Liver (tissue), 9 donors: ENCODE data around the gene CLEC4G. TPM values are rescaled to one million over a fixed set of nuclear protein-coding genes. Genes with fewer than 3 reads are reported as not detected.

Source experiments
- DNase-seq: peaks from one replicate; pipeline ENCODE4 v3.0.0-alpha.2; 2017; ENCODE audit warnings: low spot score
- H3K27ac ChIP-seq, 2 donors: one replicate each; pipeline ENCODE4 v1.7.0; 2013; ENCODE audit warnings: inconsistent platforms in 2 of 2, low read length in 2 of 2, control low read depth in 1 of 2, low read depth in 1 of 2, mild to moderate bottlenecking in 1 of 2
- H3K27me3 ChIP-seq, 4 donors: one replicate each; pipeline versions ENCODE4 v1.6.1 to v1.7.0; 2013; ENCODE audit warnings: low read length in 3 of 4, inconsistent platforms in 1 of 4, mild to moderate bottlenecking in 1 of 4, moderate library complexity in 1 of 4; ENCODE audit not compliant: control insufficient read depth in 4 of 4, insufficient read depth in 4 of 4
- H3K36me3 ChIP-seq, 4 donors: one replicate each; pipeline versions ENCODE4 v1.6.1 to v1.7.0; 2013; ENCODE audit warnings: low read length in 3 of 4, mild to moderate bottlenecking in 3 of 4, low read depth in 1 of 4, moderate library complexity in 1 of 4; ENCODE audit not compliant: control insufficient read depth in 4 of 4, insufficient read depth in 3 of 4
- H3K4me1 ChIP-seq, 4 donors: one replicate each; pipeline versions ENCODE4 v1.6.1 to v1.7.0; 2013; ENCODE audit warnings: low read length in 3 of 4, mild to moderate bottlenecking in 3 of 4, moderate library complexity in 1 of 4; ENCODE audit not compliant: control insufficient read depth in 4 of 4, insufficient read depth in 4 of 4
- H3K4me3 ChIP-seq, 3 donors: one replicate each; pipeline versions ENCODE4 v1.6.1 to v1.7.0; 2013; ENCODE audit warnings: low read length in 3 of 3, control low read depth in 1 of 3, low read depth in 1 of 3, mild to moderate bottlenecking in 1 of 3
- H3K9ac ChIP-seq, 2 donors: one replicate each; pipeline ENCODE4 v1.7.0; 2013; ENCODE audit warnings: low read length in 2 of 2, mild to moderate bottlenecking in 2 of 2, moderate library complexity in 2 of 2, control low read depth in 1 of 2, low read depth in 1 of 2
- H3K9me3 ChIP-seq, 4 donors: one replicate each; pipeline versions ENCODE4 v1.6.1 to v1.7.0; 2013; ENCODE audit warnings: low read length in 3 of 4; ENCODE audit not compliant: control insufficient read depth in 4 of 4
- EGR1 ChIP-seq, 2 donors: IDR thresholded peaks; 2 replicates each; pipeline ENCODE4 v1.6.1; 2016 to 2018; ENCODE audit warnings: antibody characterized with exemption in 2 of 2, low read depth in 2 of 2
- FOXA1 ChIP-seq: IDR thresholded peaks from 2 replicates; pipeline ENCODE4 v1.6.1; 2016; ENCODE audit warnings: antibody characterized with exemption
- FOXA2 ChIP-seq: IDR thresholded peaks from 2 replicates; pipeline ENCODE4 v1.6.1; 2016; ENCODE audit warnings: antibody characterized with exemption
- GABPA ChIP-seq, 2 donors: IDR thresholded peaks in 1 of 2; conservative IDR thresholded peaks in 1 of 2; 2 replicates each; pipeline ENCODE4 v1.6.1; 2016; ENCODE audit warnings: antibody characterized with exemption in 2 of 2, mild to moderate bottlenecking in 1 of 2, moderate library complexity in 1 of 2
- HNF4A ChIP-seq, 2 donors: conservative IDR thresholded peaks; 2 replicates each; pipeline ENCODE4 v1.6.1; 2016; ENCODE audit warnings: antibody characterized with exemption in 2 of 2, mild to moderate bottlenecking in 2 of 2
- HNF4G ChIP-seq: IDR thresholded peaks from 2 replicates; pipeline ENCODE4 v1.6.1; 2016; ENCODE audit warnings: antibody characterized with exemption
- JUND ChIP-seq, 2 donors: IDR thresholded peaks; 2 replicates each; pipeline ENCODE4 v1.6.1; 2016; ENCODE audit warnings: antibody characterized with exemption in 2 of 2
- NR2F2 ChIP-seq: IDR thresholded peaks from 2 replicates; pipeline ENCODE4 v1.6.1; 2016; ENCODE audit warnings: antibody characterized with exemption
- RAD21 ChIP-seq, 2 donors: IDR thresholded peaks; 2 replicates each; pipeline ENCODE4 v1.6.1; 2016; ENCODE audit warnings: antibody characterized with exemption in 2 of 2, mild to moderate bottlenecking in 2 of 2
- RXRA ChIP-seq, 2 donors: IDR thresholded peaks; 2 replicates each; pipeline ENCODE4 v1.6.1; 2017 to 2018; ENCODE audit warnings: antibody characterized with exemption in 2 of 2, mild to moderate bottlenecking in 1 of 2
- SP1 ChIP-seq: IDR thresholded peaks from 2 replicates; pipeline ENCODE4 v1.6.1; 2018; ENCODE audit warnings: antibody characterized with exemption, mild to moderate bottlenecking
- TAF1 ChIP-seq: conservative IDR thresholded peaks from 2 replicates; pipeline ENCODE4 v1.6.1; 2016; ENCODE audit warnings: antibody characterized with exemption, mild to moderate bottlenecking
- YY1 ChIP-seq: IDR thresholded peaks from 2 replicates; pipeline ENCODE4 v1.6.1; 2016; ENCODE audit warnings: antibody characterized with exemption, mild to moderate bottlenecking
- WGBS: extraction: QIAGEN DNeasy Blood & Tissue Kit; methylation state at CpG from one replicate; pipeline ENCODE4 v1.1.7; 2013; 5-methylcytosine and 5-hydroxymethylcytosine counted together
- polyA plus RNA-seq, 2 donors: library from polyadenylated mRNA; stranded (reverse) in 1 of 2; unstranded in 1 of 2; fragments of 200-250 nt in 1 of 2; fragments of >200 nt in 1 of 2; fragmentation: Nextera tagmentation in 1 of 2; extraction: Ambion mirVana in 1 of 2; gene quantifications; one replicate each; pipeline versions ENCODE4 v1.2.1 to v1.2.3, GENCODE V29; 2013 to 2015
- total RNA-seq, 2 donors: library from RNA; depleted of rRNA; stranded (reverse); fragments of >200 nt; gene quantifications; one replicate each; pipeline ENCODE4 v1.2.3, GENCODE V29; 2014
- TF ChIP-seq, protein P1 (sequence below): IDR thresholded peaks from 2 replicates; pipeline ENCODE4 v1.6.1; 2016; ENCODE audit warnings: antibody characterized with exemption
- TF ChIP-seq, protein P2 (sequence below): IDR thresholded peaks from 2 replicates; pipeline ENCODE4 v1.6.1; 2016; ENCODE audit warnings: antibody characterized with exemption
- TF ChIP-seq, protein P3 (sequence below): fragments of 150-350 bp; IDR thresholded peaks from 2 replicates; pipeline ENCODE4 v1.5.1; 2017; ENCODE audit warnings: improper control_type of control experiment, low read depth, low read length; ENCODE audit not compliant: missing input control
- TF ChIP-seq, protein P4 (sequence below): IDR thresholded peaks from 2 replicates; pipeline ENCODE4 v1.6.1; 2016; ENCODE audit warnings: antibody characterized with exemption, mild to moderate bottlenecking
- TF ChIP-seq, protein P5 (sequence below): IDR thresholded peaks from 2 replicates; pipeline ENCODE4 v1.6.1; 2016; ENCODE audit warnings: antibody characterized with exemption
- donor health status: healthy.
- donor health status: healthy.
- donor health status: healthy.
- donor health status: healthy.
- donor health status: healthy.

Gene CLEC4G
- total and polyA plus RNA-seq, 4 donors: 7.7 to 69.0 (median 45.6) TPM

DNA sequence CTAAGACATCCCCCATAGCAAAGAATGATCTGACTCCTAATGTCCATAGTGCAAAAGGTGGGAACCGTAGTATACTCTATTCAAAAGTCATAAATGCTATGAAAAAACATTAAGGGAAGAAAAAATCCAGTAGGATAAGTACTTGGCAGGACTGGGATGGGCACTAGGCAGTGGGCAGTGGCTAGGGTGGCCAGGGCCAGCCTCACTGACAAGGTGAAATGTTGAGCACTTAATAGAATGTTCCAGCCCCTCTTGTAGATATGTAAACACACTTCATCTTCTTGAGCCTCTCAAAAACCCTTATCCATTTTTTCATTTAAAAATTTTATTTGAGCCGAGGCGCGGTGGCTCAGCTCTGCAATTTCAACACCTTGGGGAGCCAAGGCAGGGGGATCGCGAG, 1.5 kb upstream of the CLEC4G start:
- Histone ChIP-seq H3K4me1 (peaks cover 0 to 2% (median 0%) of the 10 kb centered on the region in 4 donors), H3K27ac (no peak overlapping the region), H3K9me3 (no peaks in the 10 kb centered on the region), H3K27me3 (peaks cover 0 to 4% (median 2%) of the 10 kb centered on the region in 4 donors), H3K36me3 (no peaks in the 10 kb centered on the region), H3K9ac (no peak overlapping the region), H3K4me3 (no peak overlapping the region)
- no peak for TF ChIP-seq FOXA1
- no peak for TF ChIP-seq SP1
- TF ChIP-seq GABPA (IDR thresholded peaks at IDR 0.05 in 1 of 2, conservative IDR thresholded peaks at IDR 0.05 in 1 of 2): no peak
- TF ChIP-seq EGR1 (IDR thresholded peaks at IDR 0.05; ENCODE audit: low read depth in 2 of 2): no peak
- TF ChIP-seq, protein P1, sequence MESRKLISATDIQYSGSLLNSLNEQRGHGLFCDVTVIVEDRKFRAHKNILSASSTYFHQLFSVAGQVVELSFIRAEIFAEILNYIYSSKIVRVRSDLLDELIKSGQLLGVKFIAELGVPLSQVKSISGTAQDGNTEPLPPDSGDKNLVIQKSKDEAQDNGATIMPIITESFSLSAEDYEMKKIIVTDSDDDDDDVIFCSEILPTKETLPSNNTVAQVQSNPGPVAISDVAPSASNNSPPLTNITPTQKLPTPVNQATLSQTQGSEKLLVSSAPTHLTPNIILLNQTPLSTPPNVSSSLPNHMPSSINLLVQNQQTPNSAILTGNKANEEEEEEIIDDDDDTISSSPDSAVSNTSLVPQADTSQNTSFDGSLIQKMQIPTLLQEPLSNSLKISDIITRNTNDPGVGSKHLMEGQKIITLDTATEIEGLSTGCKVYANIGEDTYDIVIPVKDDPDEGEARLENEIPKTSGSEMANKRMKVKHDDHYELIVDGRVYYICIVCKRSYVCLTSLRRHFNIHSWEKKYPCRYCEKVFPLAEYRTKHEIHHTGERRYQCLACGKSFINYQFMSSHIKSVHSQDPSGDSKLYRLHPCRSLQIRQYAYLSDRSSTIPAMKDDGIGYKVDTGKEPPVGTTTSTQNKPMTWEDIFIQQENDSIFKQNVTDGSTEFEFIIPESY: no peak
- TF ChIP-seq, protein P2, sequence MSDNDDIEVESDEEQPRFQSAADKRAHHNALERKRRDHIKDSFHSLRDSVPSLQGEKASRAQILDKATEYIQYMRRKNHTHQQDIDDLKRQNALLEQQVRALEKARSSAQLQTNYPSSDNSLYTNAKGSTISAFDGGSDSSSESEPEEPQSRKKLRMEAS: no peak
- TF ChIP-seq NR2F2: no peak
- TF ChIP-seq, protein P3, sequence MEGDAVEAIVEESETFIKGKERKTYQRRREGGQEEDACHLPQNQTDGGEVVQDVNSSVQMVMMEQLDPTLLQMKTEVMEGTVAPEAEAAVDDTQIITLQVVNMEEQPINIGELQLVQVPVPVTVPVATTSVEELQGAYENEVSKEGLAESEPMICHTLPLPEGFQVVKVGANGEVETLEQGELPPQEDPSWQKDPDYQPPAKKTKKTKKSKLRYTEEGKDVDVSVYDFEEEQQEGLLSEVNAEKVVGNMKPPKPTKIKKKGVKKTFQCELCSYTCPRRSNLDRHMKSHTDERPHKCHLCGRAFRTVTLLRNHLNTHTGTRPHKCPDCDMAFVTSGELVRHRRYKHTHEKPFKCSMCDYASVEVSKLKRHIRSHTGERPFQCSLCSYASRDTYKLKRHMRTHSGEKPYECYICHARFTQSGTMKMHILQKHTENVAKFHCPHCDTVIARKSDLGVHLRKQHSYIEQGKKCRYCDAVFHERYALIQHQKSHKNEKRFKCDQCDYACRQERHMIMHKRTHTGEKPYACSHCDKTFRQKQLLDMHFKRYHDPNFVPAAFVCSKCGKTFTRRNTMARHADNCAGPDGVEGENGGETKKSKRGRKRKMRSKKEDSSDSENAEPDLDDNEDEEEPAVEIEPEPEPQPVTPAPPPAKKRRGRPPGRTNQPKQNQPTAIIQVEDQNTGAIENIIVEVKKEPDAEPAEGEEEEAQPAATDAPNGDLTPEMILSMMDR: no peak
- TF ChIP-seq, protein P4, sequence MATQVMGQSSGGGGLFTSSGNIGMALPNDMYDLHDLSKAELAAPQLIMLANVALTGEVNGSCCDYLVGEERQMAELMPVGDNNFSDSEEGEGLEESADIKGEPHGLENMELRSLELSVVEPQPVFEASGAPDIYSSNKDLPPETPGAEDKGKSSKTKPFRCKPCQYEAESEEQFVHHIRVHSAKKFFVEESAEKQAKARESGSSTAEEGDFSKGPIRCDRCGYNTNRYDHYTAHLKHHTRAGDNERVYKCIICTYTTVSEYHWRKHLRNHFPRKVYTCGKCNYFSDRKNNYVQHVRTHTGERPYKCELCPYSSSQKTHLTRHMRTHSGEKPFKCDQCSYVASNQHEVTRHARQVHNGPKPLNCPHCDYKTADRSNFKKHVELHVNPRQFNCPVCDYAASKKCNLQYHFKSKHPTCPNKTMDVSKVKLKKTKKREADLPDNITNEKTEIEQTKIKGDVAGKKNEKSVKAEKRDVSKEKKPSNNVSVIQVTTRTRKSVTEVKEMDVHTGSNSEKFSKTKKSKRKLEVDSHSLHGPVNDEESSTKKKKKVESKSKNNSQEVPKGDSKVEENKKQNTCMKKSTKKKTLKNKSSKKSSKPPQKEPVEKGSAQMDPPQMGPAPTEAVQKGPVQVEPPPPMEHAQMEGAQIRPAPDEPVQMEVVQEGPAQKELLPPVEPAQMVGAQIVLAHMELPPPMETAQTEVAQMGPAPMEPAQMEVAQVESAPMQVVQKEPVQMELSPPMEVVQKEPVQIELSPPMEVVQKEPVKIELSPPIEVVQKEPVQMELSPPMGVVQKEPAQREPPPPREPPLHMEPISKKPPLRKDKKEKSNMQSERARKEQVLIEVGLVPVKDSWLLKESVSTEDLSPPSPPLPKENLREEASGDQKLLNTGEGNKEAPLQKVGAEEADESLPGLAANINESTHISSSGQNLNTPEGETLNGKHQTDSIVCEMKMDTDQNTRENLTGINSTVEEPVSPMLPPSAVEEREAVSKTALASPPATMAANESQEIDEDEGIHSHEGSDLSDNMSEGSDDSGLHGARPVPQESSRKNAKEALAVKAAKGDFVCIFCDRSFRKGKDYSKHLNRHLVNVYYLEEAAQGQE: no peak
- no peak for TF ChIP-seq HNF4A (conservative IDR thresholded peaks at IDR 0.05)
- TF ChIP-seq RXRA (IDR thresholded peaks at IDR 0.05): no peak
- TF ChIP-seq YY1: no peak
- TF ChIP-seq HNF4G: no peak
- TF ChIP-seq TAF1: no peak
- no peak for TF ChIP-seq JUND (IDR thresholded peaks at IDR 0.05)
- TF ChIP-seq, protein P5, sequence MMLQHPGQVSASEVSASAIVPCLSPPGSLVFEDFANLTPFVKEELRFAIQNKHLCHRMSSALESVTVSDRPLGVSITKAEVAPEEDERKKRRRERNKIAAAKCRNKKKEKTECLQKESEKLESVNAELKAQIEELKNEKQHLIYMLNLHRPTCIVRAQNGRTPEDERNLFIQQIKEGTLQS: no peak
- no peak for TF ChIP-seq RAD21 (IDR thresholded peaks at IDR 0.05)
- no peak for TF ChIP-seq FOXA2
- no peak for DNase-seq
- 69% methylated on average over 6 of the region's 6 CpGs for WGBS
